Smooth muscle cell (in vitro differentiated cells): ENCODE results near the gene ABLIM1. TPM values are rescaled to one million over a fixed set of nuclear protein-coding genes. Genes with fewer than 3 reads are reported as not detected.
A peak's percentile ranks its signal among the peaks of the same experiment; 100 is the strongest.

Experiments
- DNase-seq: peaks from one replicate; lab custom pipeline; 2025; ENCODE audit not compliant: unreplicated experiment; lab: John Stamatoyannopoulos, UW
- H2AFZ ChIP-seq: fragments of 200-600 bp; sonication (generic); 2 replicates; pipeline ENCODE4 v1.6.0; 2016; ENCODE audit warnings: antibody characterized with exemption, low read depth, mild to moderate bottlenecking
- H3F3A ChIP-seq: fragments of 200-600 bp; sonication (generic); 2 replicates; pipeline ENCODE4 v1.6.0; 2017; ENCODE audit warnings: antibody characterized with exemption, low read depth
- H3K27ac ChIP-seq: fragments of 200-600 bp; sonication (generic); 2 replicates; pipeline ENCODE4 v1.5.1; 2016; ENCODE audit warnings: low read depth, mild to moderate bottlenecking
- H3K27me3 ChIP-seq: fragments of 200-600 bp; sonication (generic); 2 replicates; pipeline ENCODE4 v1.6.1; 2016; ENCODE audit warnings: low read depth, mild to moderate bottlenecking
- H3K36me3 ChIP-seq: fragments of 200-600 bp; sonication (generic); 2 replicates; pipeline ENCODE4 v1.5.1; 2016; ENCODE audit warnings: low read depth
- H3K4me1 ChIP-seq: fragments of 200-600 bp; sonication (generic); 2 replicates; pipeline ENCODE4 v1.5.1; 2016; ENCODE audit warnings: low read depth
- H3K4me2 ChIP-seq: fragments of 200-600 bp; sonication (generic); 2 replicates; pipeline ENCODE4 v1.6.0; 2016; ENCODE audit warnings: mild to moderate bottlenecking
- H3K4me3 ChIP-seq: fragments of 200-600 bp; sonication (generic); 2 replicates; pipeline ENCODE4 v1.5.1; 2016; ENCODE audit warnings: mild to moderate bottlenecking
- H3K79me2 ChIP-seq: fragments of 200-600 bp; sonication (generic); 2 replicates; pipeline ENCODE4 v1.6.0; 2016; ENCODE audit warnings: low read depth, mild to moderate bottlenecking
- H3K9ac ChIP-seq: fragments of 200-600 bp; sonication (generic); 2 replicates; pipeline ENCODE4 v1.6.0; 2016; ENCODE audit warnings: low read depth
- H3K9me3 ChIP-seq: fragments of 200-600 bp; sonication (generic); replicated peaks from 2 replicates; pipeline ENCODE4 v1.5.1; 2016; ENCODE audit warnings: low read depth
- H4K20me1 ChIP-seq: fragments of 200-600 bp; sonication (generic); 2 replicates; pipeline ENCODE4 v1.6.0; 2016; ENCODE audit warnings: low read depth
- CTCF ChIP-seq: fragments of 200-600 bp; sonication (generic); IDR thresholded peaks from 2 replicates; pipeline ENCODE4 v1.5.1; 2017; ENCODE audit warnings: borderline replicate concordance, mild to moderate bottlenecking, antibody characterized with exemption; ENCODE audit not compliant: insufficient read depth, poor library complexity, severe bottlenecking
- WGBS: methylation state at CpG from one replicate; pipeline ENCODE4 v1.1.7; 2016; ENCODE audit warnings: low lambda C conversion rate; 5-methylcytosine and 5-hydroxymethylcytosine counted together
- polyA plus RNA-seq: library from polyadenylated mRNA; unstranded; fragments of >200 nt; fragmentation: Nextera tagmentation; extraction: Ambion mirVana; gene quantifications from 2 replicates; pipeline ENCODE4 v1.2.1, GENCODE V29; 2016
- total RNA-seq: library from RNA; depleted of rRNA; stranded (reverse); fragments of >200 nt; gene quantifications from 2 replicates; pipeline ENCODE4 v1.2.3, GENCODE V29; 2014

ABLIM1 gene
- total and polyA plus RNA-seq, 2 experiments from 2014 or later: 1.6 to 17.6 TPM

- H3K4me2 ChIP-seq: no peak overlapping the region
Measured at GRCh38 chr10:114550756-114551635, 107.1 kb downstream of the ABLIM1 start.

GRCh38 chr10:114548662-114549061, 109.4 kb downstream of the ABLIM1 start:
- no peaks in the 10 kb centered on the region for H3K27me3 ChIP-seq
- H3K4me3 ChIP-seq: no peak overlapping the region
- H3K4me1 ChIP-seq: no peaks in the 10 kb centered on the region
- peak; percentile 47 for TF ChIP-seq CTCF
- H3K79me2 ChIP-seq: no peaks in the 10 kb centered on the region
- no peak overlapping the region for H3K9ac ChIP-seq
- no peak overlapping the region for H3K4me2 ChIP-seq
- H2AFZ ChIP-seq: no peak overlapping the region
- WGBS: 59% methylated on average over 5 of the region's 5 CpGs
- H3K36me3 ChIP-seq: no peaks in the 10 kb centered on the region
- H4K20me1 ChIP-seq: no peaks in the 10 kb centered on the region
- no peak for DNase-seq
- no peaks in the 10 kb centered on the region for H3K9me3 ChIP-seq
- no peak overlapping the region for H3K27ac ChIP-seq
- no peaks in the 10 kb centered on the region for H3F3A ChIP-seq

More at GRCh38 chr10:114550756-114551635, 107.1 kb downstream of the ABLIM1 start:
- Histone ChIP-seq H3K27ac (no peak overlapping the region), H2AFZ (no peak overlapping the region), H3K27me3 (no peaks in the 10 kb centered on the region), H3K79me2 (no peaks in the 10 kb centered on the region), H3K9ac (no peak overlapping the region), H3K36me3 (no peaks in the 10 kb centered on the region), H3K4me3 (no peak overlapping the region), H3K4me1 (no peaks in the 10 kb centered on the region), H3F3A (no peaks in the 10 kb centered on the region), H4K20me1 (no peaks in the 10 kb centered on the region), H3K9me3 (no peaks in the 10 kb centered on the region)
- DNase-seq: no peak
- peak; percentile 56 for TF ChIP-seq CTCF
- 94% methylated on average over 7 of the region's 7 CpGs for WGBS

- Histone ChIP-seq H3F3A (no peaks in the 10 kb centered on the region), H4K20me1 (no peaks in the 10 kb centered on the region), H3K79me2 (no peaks in the 10 kb centered on the region), H3K4me2 (no peak overlapping the region), H3K36me3 (no peaks in the 10 kb centered on the region), H2AFZ (no peak overlapping the region), H3K27ac (no peak overlapping the region), H3K4me3 (no peak overlapping the region), H3K9me3 (no peaks in the 10 kb centered on the region), H3K27me3 (no peaks in the 10 kb centered on the region), H3K4me1 (no peaks in the 10 kb centered on the region), H3K9ac (no peak overlapping the region)
- 95% methylated on average over 14 of the region's 14 CpGs for WGBS
- no peak for DNase-seq
- TF ChIP-seq CTCF: no peak
Measured at GRCh38 chr10:114547514-114547913, 110.6 kb downstream of the ABLIM1 start.
